NOMO-1 treated with DMSO at 0.1 percent for 48 hours (cell line): ENCODE results near the gene SNORC.
"Not testable (repeated sequence)": the region's sequence is repeated elsewhere in the genome, so short reads cannot be mapped to it uniquely, and the experiment has no call there.

Experiments used
- DNase-seq: peaks from one replicate; lab custom pipeline; 2025; ENCODE audit not compliant: unreplicated experiment; lab: John Stamatoyannopoulos, UW

SNORC gene

DNA sequence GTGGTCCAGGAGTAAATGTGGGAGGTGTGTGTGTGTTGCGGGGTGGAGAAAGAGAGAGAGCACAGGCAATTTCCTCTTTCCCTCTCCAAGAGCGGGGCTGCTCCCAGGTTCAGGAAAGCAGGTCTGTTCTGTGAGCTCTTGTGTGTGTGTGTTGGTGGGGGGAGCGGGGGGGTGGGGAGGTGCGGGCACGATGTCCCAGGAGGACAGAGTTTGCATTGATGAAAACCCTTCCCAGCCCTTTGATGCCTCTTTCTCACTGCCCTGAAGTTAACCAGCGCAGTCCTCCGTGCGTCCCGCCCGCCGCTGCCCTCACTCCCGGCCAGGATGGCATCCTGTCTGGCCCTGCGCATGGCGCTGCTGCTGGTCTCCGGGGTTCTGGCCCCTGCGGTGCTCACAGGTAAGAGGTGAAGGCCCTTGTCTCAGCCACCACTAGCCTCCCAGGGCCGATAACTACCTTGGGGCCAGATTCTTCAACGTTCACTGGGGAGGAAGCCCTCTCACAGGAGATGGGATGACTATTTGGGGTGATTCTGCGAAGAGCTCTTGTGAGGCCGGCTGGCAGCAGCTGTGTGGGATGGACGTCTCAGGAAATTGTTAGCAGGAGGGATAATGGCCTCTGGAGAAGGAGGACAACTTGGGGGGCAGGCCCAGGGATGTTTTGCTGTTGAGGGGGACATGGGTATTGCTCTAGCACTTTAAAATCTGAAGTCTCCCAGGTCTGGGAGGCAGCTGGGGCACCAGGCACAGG, at the start of gene SNORC:
Gene SNORC, plus strand, starts transcription at position 247 of the 748 bp plus-strand sequence. Its CDS starts 78 bp downstream, at position 325.
- no peak for DNase-seq

DNA sequence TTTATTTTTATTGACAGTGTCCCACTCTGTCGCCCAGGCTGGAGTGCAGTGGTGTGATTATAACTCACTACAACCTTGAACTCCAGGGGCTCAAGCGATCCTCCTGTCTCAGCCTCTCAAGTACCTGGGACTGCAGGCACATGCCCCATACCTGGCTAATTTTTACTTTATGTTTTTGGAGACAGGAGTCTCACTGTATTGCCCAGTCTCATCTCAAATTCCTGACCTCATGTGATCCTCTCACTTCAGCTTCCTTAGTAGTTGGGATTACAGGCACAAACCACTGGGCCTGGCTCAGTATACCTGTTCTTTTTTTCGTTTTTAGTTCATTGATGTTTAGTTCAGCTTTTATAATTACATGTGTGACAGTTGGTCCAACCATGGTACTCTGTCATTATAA, 40.1 kb upstream of the SNORC start:
- DNase-seq, result no peak

DNA sequence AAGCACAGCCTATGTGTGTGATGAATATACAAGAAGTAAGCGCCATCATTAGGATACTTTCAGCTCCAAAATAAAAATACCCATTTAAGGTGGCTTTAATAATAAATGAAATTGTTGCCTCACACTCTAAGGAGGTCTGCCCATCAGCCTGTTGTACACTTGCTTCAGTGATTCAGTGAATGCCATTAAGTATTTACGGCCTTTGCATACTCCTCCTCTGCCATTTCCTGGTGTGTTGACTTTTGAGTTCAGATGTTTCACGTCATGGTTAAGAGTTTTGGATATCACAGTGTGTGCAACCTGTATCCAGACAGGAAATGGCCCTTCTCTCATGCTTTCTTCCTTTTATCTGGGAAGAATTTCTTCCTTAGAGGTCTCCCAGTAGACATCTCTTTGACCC, 38.6 kb upstream of the SNORC start:
- DNase-seq, result no peak

DNA sequence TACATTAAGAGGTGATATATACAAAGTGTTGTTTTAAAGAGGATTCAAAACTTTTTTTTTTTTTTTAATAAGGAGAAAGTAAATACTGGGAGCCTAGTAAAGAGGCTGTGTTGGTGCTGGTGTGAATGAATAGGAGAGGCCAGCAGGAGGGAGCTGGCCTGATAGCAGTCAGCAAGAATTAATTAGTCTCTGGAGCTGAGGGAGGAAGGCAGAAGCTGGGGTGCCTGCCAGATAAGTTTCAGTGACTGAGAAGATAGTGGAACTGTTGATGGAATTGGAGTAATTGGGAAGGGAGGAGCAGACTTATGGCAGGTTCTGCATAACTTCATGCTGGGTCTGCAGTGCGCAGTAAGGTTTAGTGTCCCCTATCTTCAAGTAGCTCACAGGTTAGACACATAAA, 36.2 kb upstream of the SNORC start:
- DNase-seq, result no peak

DNA sequence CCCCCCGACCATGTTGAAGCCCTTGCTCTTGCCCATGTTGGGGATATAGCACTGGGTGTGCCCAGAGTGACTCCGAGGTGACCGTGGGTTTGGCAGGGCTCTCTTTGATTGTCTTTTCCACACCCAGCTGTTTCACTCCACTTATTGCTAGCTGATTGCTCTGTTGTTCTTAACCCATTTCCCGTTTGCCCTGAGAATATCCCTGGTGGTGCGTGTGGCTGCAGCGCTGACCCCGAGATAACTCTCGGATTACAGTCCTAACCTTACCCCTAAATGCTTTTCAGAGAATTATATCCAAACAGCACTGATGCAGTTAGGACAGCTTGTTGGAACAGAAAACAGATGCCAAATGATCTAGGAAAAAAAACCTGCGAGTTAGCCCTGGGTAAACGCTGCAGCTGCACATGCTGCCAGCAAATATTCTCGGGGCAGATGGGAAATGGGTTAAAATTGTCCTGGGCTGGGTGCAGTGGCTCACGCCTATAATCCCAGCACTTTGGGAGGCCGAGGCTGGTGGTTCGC, 34.3 kb upstream of the SNORC start:
- DNase-seq, result no peak

DNA sequence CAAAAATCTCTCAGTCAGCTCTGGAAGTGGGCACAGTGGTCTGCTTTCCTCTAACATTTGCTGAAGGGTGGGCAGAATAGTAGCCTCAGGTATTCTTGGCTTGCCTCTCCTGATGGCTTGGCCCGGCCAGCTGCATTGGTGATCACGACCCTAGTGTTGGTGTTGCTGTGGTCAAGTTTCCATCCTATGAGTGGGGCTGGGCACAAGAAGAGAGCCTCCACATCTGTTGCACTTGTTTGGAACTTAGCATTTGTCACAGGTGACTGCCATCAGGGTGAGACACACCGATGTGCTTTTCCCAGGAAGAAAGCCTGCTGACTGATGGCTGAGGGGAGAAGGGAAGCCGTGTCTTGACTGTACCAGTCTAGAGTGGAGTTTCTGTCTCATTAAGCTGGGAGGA, 33.1 kb upstream of the SNORC start:
- no peak for DNase-seq

DNA sequence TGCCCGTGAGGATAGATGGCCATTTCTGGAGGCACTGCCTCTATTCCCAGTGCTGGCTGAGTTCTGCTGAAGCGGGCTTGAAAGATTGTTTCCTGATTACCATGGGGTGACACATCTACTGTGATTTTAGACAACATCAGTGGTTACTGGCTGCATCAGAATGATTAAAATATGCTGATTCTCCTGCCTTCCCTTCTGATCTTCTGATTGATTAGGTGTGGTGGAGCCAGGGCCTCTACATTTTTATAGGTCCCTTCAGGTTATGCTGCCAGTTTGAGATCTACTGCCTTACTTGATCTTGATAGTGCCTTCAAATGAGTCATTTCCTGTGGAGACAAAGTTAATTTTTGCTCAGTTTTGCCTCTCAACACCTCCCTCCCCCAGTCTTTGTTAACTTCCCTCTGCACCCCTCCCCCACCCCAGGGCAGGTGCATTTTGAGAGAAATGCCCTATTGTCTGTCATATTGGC, 31.6 kb upstream of the SNORC start:
- DNase-seq, result peak; percentile 76

DNA sequence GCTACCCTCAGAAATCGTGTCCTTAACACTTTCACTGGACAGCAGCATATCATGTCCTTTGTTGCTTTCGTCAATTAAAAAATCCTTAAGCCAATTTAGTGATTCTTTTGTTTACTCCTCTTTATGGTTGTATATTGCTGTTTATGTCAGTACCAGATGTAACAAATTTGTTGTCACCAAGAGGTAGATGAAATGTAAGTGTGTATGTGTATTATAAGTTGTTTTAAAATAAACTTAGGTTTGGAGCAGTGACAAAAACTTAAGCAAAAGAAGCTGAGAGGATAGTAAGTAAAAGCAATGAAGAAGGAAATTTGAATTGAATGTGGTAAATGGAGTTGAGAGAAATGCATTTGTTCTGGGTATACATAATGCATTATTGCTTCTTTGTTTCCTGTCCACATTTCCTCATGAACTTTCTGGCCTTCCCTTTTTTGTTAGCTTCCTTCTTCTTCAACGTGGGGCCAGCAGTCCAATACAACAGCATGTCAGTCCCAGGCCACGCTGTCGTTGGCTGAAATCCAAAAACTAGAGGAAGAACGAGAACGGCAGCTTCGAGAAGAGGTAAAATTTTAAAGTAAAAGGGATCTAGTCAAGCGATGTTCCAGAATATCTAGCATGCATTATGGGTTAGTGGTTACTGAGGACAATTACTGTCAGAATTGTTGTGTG, 30.5 kb upstream of the SNORC start:
- peak; percentile 92 for DNase-seq

DNA sequence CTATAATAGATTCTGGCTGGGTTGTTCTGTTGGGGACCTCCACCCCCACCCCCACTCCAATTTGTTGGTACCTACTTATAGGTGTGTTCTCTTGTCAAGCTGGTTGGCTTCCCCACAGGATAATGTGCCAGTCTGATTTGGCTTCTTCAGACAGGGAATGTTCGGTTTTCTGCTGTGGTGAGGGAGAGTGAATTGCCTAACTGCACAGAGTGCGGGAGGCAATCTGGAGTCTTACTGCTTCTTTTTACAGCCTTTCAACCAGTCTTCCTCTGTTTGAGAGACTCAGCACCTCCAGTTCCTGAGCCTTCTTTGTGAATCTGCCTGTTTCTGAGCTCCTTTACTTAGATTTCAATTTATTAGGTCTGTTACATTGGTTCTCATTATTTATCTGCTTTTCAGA, 27.4 kb upstream of the SNORC start:
- no peak for DNase-seq

DNA sequence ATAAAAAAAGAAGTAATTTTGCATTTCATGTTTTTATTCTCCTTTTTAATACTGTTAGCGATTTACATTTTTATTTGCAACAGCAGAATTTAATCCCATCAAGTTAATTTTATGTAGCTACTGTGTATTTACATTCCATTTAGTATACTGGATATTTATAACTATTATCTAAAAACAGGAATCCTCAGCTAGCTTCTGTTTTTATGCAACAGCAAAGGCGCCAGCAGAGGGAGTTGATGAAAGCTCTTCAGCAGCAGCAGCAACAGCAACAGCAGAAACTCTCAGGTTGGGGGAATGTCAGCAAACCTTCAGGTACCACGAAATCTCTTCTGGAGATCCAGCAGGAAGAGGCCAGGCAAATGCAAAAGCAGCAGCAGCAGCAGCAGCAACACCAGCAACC, 26.2 kb upstream of the SNORC start:
- no peak for DNase-seq

DNA sequence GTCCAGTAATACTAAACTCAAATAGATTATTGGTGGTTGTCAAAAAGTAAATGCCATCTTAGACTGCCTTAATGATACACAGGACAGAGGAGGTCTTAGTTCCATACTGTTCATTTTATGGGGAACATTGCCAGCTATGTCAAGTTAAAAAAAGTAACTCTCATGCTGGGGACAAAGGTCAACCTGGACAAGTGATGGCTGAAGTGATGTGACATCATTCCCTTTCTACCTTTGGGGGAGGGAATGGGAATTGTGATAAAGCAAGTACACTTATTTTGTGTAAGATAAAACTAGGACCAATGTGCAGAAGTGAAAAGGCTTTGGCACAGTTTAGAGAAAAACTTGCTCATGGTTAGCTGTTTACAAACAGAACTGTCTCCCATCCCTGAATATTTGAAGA, 24.0 kb upstream of the SNORC start:
- no peak for DNase-seq

DNA sequence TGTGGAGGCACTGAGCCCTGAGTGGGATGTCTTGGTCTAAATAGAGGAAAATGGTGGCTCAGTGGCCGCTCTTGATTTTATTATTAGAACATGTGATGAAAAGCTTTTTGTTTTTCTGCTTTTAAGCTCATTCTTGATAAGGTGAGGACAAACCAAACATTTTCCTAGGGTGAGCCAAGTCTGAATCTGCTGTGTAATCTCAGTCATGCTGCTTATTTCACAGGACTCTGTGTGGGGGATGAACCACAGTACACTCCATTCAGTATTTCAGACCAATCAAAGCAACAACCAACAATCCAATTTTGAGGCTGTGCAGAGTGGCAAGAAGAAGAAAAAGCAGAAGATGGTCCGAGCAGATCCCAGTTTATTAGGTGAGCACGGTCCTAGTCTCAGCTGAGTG, 20.0 kb upstream of the SNORC start:
- no peak for DNase-seq

DNA sequence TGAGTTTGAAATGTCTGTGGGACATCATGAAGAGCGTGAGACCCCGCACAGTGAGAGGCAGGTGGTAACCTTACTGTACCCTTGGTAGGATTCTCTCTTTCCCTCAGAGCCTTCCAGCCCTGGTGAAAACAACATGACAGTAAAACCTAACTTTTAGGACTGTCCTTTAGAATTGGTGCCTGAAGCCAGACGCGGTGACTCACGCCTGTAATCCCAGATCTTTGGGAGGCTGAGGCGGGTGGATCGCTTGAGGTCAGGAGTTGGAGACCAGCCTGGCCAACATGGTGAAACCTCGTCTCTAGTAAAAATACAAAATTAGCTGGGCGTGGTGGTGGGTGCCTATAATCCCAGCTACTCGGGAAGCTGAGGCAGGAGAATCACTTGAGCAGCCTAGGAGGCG, 18.0 kb upstream of the SNORC start:
- DNase-seq, result not testable (repeated sequence)

DNA sequence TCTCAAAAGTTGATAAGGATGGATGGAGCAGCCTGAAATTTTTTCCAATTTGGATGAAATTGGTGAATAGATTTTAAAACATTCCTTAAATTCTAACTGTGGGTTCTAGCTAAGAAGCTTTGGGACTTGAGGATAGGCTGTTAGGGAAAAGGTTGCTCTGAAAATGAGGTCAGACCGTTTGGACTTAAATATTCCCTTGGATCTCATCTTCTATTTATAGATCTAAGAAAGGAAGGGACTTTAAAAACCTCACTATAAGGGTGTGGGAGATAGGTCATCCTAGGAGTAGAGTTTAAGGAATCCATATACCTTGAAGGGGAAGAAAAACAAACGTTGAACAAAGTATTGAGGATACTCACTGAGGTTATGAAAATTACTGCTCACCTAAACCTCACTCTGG, 17.4 kb upstream of the SNORC start:
- no peak for DNase-seq

DNA sequence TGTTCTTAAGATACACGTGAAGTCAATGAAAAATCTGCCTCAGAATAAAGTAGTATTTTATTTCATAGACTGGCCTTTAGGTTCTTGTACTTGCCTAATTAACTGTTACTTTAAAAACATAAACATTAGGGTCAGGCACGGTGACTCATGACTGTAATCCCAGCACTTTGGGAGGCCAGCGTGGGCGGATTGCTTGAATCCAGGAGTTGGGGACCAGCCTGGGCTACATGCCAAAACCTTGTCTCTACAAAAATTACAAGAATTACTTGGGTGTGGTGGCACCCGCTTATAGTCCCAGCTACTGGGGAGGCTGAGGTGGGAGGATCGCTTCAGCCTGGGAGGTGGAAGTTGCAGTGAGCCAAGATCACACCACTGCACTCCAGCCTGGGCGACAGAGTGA, 16.0 kb upstream of the SNORC start:
- no peak for DNase-seq

DNA sequence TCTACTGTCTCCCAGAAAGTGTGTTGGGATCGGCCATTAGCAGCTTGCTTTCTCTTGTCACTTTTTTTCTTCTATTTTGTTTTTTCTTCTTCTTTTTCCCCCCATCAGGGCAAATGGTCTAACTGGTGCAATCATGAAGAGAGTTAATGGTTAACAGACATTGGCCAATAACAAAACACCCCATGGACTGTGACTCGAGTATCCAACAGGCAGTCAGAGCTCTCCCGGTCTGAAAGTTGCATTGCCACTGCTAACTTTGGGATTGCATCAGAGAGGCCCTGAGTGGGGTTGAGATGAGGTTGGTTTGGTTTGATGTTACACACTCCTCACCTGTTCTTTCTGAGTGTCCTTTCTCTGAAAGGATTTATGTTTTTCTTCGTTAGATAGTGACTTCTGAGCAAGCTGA, 12.9 kb upstream of the SNORC start:
- no peak for DNase-seq

DNA sequence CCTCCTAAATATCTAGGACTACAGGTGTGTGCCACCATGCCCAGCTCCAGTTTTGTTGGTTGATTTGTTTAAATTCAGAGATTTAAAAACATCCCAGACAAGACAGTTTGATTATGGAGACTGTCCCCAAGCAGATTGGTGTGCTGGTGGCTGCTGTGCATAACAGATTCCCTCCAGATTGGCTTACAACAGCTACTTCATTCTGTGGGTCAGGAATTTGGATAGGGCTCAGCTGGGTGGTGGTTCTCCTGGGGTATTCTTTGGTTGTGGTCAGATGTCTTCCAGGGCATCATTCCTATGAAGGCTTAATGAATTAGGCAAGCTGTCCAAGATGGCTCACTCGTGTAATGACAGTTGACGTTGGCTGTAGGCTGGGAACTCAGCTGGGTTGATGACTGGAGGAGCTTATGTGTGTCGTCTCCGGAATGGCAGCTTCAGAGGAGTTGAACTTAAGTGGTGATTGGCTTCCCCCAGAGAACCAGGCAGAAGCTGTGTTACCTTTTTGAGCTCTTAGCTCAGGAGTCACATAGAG, 10.6 kb upstream of the SNORC start:
- no peak for DNase-seq

DNA sequence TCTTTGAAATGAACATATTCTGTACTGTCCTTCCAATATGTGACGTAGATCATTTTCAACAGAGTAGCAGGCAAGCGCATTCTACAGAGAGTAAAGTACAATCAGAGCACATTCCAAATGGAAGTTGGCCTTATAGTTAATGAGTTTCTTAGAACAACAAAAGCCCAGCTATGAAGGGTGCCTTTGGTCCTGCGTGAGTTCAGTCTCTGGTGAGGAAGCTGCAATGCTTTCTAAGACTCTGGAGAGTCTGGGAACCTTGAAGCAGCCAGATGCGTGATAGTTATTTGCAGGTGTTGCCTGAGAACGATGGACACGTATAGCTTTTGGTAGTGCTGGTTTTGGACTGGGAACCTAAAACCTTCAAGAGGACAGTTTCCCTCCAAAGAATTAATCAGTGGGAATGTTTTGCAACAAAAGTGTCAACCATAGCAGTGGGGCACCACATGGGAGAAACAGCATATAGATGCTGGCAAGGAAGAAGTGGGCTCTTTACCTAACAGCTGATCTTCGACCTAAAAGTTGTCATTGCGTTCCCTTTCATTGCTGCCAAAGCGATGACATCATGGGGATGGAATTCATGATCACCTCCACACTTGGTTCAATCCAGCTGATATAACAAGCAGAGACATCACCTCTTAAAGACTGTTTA, 9.3 kb upstream of the SNORC start:
- no peak for DNase-seq

DNA sequence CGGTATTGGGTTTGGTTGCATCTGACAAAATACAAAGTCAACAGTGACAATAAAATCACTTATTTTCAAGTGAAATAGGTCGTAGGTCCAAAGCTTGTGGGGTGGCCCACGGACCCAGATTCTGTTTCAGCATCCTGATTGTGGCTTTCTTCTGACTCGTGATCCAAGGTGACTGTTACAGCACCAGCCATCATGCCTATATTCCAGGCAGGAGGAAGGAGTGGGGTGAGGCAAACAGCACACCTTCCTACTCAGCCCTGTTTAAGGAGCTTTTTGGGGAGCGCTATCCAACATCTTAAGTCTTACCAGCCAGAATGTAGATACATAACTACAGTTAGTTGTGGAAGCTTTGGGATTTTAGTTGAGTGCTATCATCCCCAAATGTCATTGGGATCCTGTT, 8.7 kb upstream of the SNORC start:
- DNase-seq, result no peak

DNA sequence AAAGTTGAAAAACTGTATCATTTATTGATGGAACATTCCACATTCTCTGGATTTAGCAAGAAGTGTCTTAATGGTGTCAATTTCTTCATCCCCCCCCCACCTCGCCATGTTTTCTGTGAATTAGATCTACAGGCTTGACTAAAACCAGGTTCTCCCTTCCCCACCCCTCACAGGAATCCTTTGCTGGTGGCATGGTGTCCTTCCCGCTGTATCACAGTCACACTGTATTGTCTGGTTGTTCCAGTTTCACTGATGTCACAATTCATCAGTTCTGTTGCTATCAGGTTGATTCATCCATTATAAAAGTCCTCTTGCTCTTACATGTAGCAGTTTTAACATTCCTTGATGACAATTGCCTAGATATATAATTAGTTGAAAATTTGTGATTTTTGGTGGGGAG, 6.1 kb upstream of the SNORC start:
- DNase-seq, result no peak

DNA sequence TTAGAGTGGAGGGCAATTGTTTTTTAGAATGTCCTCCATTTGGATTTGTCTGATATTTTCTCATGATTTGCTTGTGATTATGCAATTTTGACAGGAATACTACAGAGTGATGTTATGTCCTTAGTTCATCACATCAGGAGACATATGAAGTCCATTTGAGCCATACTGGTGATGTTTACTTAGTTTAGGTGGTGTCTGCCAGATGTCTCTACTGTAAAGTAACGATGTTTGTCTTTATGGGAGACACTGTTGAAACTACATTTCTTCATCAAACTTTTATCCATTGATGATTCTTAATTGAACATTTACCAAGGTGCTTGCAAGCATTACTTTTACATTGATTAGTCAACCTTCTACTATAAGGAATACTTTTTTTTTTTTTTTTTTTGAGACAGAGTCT, 4.9 kb upstream of the SNORC start:
- no peak for DNase-seq

DNA sequence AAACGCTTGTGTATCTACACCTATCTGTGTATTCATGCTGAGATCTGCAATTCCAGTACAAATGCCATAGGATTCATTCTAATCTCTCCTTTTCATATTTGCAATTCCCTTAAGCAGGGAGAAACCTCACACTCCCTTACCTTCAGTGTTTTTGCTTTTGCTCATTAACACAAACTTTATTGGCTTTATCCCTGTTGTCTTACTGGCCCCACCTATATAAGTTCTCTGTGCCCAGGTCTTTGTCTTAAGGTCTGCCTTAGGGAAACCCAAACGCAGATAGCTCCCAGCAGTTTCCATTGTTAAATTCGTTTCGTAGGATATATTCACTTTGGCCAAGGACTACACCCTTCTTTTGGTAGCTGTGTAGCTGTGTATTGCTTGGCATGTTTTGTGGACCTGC, 4.0 kb upstream of the SNORC start:
- DNase-seq, result no peak
